Measurements from ENCODE around the gene USP10.

USP10 gene

DNA sequence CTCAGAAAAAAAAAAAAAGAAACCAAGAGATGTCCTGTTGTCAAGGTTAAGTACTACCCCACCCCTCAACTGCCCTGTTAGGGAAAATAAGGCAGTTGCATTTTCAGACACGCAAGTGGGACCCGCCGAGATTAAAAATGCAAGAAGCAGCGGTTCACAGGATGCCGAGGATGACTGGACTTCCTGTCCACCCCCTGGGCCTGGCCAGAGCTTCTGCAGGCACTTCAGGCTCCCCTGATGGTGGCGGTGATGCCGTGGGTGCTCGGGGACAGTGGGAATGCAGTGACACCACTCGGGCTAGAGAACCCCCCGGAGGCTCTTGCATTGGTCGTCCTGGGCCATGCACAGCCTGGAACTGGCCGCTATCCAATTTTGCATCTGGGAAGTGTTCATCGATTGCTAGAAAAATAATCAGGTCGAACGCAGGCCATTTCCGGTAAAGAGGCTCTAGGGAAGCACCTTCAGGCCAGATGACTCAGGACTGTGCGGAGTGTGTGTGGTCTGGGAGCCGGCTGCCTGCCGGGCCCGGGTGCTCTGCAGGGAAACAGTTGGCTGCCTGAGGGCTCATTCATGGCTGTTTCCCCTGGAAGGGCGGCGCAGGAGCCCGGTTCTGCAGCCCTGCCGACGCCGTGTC lies 106.6 kb downstream of the USP10 start:
- WGBS (ENCODE audit: insufficient coverage) = 64% methylated on average over 25 of the region's 26 CpGs
- H3K27me3 ChIP-seq (replicated peaks in 2 of 5; ENCODE audit: control insufficient read depth in 4 of 5, insufficient read depth in 5 of 5, low read length in 4 of 5) = no peaks in the 10 kb centered on the region
- POLR2A ChIA-PET = no interaction called here
- no peak overlapping the region for H3K27ac ChIP-seq (ENCODE audit: insufficient read depth in 1 of 2, low read depth in 1 of 2, low read length in 2 of 2, poor library complexity in 1 of 2, severe bottlenecking in 2 of 2)
- H3K36me3 ChIP-seq (ENCODE audit: control insufficient read depth in 4 of 4, insufficient read depth in 4 of 4, low read length in 3 of 4) = no peaks in the 10 kb centered on the region
- CTCF ChIA-PET = no interaction called here
- H3K4me1 ChIP-seq (ENCODE audit: control extremely low read depth in 1 of 4, control insufficient read depth in 4 of 4, insufficient read depth in 4 of 4, low read length in 3 of 4) = peaks cover 3 to 19% (median 12%) of the 10 kb centered on the region in 4 experiments
- peak; percentile 25 to 89 (median 83) for DNase-seq
- H3K9me3 ChIP-seq (ENCODE audit: control extremely low read depth in 1 of 5, control insufficient read depth in 4 of 5, insufficient read depth in 2 of 5, low read depth in 1 of 5, low read length in 4 of 5) = peaks cover 0 to under 1% (median 0%) of the 10 kb centered on the region in 5 experiments
- H3K4me3 ChIP-seq (ENCODE audit: control insufficient read depth in 1 of 7, extremely low read depth in 1 of 7, insufficient read depth in 4 of 7, low read depth in 2 of 7, low read length in 6 of 7) = no peak overlapping the region

DNA sequence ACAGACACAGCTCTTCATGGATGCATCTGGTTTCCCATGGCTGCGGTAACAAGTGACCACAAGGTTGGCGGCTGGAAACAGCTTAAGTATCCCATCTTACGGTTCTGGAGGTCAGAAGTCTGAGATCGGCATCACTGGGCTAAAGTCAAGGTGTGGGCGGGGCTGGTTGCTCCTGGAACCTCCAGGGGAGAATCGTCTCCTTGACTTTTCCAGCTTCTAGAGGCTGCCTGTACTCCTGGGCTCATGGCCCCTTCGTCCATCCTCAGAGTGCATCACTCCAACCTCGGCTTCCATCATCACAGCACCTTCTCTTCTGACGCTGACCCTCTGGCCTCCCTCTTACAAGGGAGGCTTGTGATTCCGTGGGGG lies 107.1 kb downstream of the USP10 start:
- Histone ChIP-seq H3K4me1 (ENCODE audit: control extremely low read depth in 1 of 4, control insufficient read depth in 4 of 4, insufficient read depth in 4 of 4, low read length in 3 of 4) (peaks cover 3 to 19% (median 14%) of the 10 kb centered on the region in 4 experiments), H3K27me3 (replicated peaks in 2 of 5; ENCODE audit: control insufficient read depth in 4 of 5, insufficient read depth in 5 of 5, low read length in 4 of 5) (no peaks in the 10 kb centered on the region), H3K27ac (ENCODE audit: insufficient read depth in 1 of 2, low read depth in 1 of 2, low read length in 2 of 2, poor library complexity in 1 of 2, severe bottlenecking in 2 of 2) (no peak overlapping the region), H3K36me3 (ENCODE audit: control insufficient read depth in 4 of 4, insufficient read depth in 4 of 4, low read length in 3 of 4) (no peaks in the 10 kb centered on the region), H3K4me3 (ENCODE audit: control insufficient read depth in 1 of 7, extremely low read depth in 1 of 7, insufficient read depth in 4 of 7, low read depth in 2 of 7, low read length in 6 of 7) (no peak overlapping the region), H3K9me3 (ENCODE audit: control extremely low read depth in 1 of 5, control insufficient read depth in 4 of 5, insufficient read depth in 2 of 5, low read depth in 1 of 5, low read length in 4 of 5) (peaks cover 0 to 2% (median 0%) of the 10 kb centered on the region in 5 experiments)
- DNase-seq = no peak
- ChIA-PET POLR2A (no interaction called here), CTCF (no interaction called here)
- WGBS (ENCODE audit: insufficient coverage) = 95% methylated on average over 10 of the region's 10 CpGs

DNA sequence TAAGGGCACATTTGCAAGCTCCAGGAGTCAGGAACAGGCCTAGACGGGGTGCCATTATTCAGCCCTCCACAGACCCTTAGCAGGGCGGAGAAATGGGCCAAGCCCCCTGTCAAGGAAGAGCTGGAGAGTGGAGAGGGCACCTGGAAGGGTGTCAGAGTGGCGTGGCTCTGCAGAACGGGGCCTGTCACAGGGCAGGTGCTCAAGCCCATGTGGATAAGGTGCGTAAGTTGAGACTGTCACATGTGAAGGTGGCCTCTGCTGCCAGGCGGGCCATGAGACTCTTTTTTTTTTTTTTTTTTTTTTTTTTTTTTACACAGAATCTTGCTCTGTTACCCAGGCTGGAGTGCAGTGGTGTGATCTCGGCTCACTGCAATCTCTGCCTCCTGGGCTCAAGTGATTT lies 108.0 kb downstream of the USP10 start:
- no peaks in the 10 kb centered on the region for H3K27me3 ChIP-seq (replicated peaks in 2 of 5; ENCODE audit: control insufficient read depth in 4 of 5, insufficient read depth in 5 of 5, low read length in 4 of 5)
- H3K9me3 ChIP-seq (ENCODE audit: control extremely low read depth in 1 of 5, control insufficient read depth in 4 of 5, insufficient read depth in 2 of 5, low read depth in 1 of 5, low read length in 4 of 5) = peaks cover 0 to 2% (median 0%) of the 10 kb centered on the region in 5 experiments
- DNase-seq = no peak
- ChIA-PET POLR2A (no interaction called here), CTCF (no interaction called here)
- no peak overlapping the region for H3K27ac ChIP-seq (ENCODE audit: insufficient read depth in 1 of 2, low read depth in 1 of 2, low read length in 2 of 2, poor library complexity in 1 of 2, severe bottlenecking in 2 of 2)
- H3K4me3 ChIP-seq (ENCODE audit: control insufficient read depth in 1 of 7, extremely low read depth in 1 of 7, insufficient read depth in 4 of 7, low read depth in 2 of 7, low read length in 6 of 7) = no peak overlapping the region
- WGBS (ENCODE audit: insufficient coverage) = 91% methylated on average over 4 of the region's 7 CpGs
- H3K4me1 ChIP-seq (ENCODE audit: control extremely low read depth in 1 of 4, control insufficient read depth in 4 of 4, insufficient read depth in 4 of 4, low read length in 3 of 4) = peaks cover 3 to 19% (median 14%) of the 10 kb centered on the region in 4 experiments
- H3K36me3 ChIP-seq (ENCODE audit: control insufficient read depth in 4 of 4, insufficient read depth in 4 of 4, low read length in 3 of 4) = no peaks in the 10 kb centered on the region

GRCh38 chr16:84808826-84809225 lies 109.0 kb downstream of the USP10 start:
- Histone ChIP-seq H3K27ac (ENCODE audit: insufficient read depth in 1 of 2, low read depth in 1 of 2, low read length in 2 of 2, poor library complexity in 1 of 2, severe bottlenecking in 2 of 2) (no peak overlapping the region), H3K36me3 (ENCODE audit: control insufficient read depth in 4 of 4, insufficient read depth in 4 of 4, low read length in 3 of 4) (no peaks in the 10 kb centered on the region), H3K9me3 (ENCODE audit: control extremely low read depth in 1 of 5, control insufficient read depth in 4 of 5, insufficient read depth in 2 of 5, low read depth in 1 of 5, low read length in 4 of 5) (peaks cover 0 to 2% (median 0%) of the 10 kb centered on the region in 5 experiments), H3K4me3 (ENCODE audit: control insufficient read depth in 1 of 7, extremely low read depth in 1 of 7, insufficient read depth in 4 of 7, low read depth in 2 of 7, low read length in 6 of 7) (no peak overlapping the region), H3K27me3 (replicated peaks in 2 of 5; ENCODE audit: control insufficient read depth in 4 of 5, insufficient read depth in 5 of 5, low read length in 4 of 5) (peaks cover 0 to 9% (median 3%) of the 10 kb centered on the region in 5 experiments), H3K4me1 (ENCODE audit: control extremely low read depth in 1 of 4, control insufficient read depth in 4 of 4, insufficient read depth in 4 of 4, low read length in 3 of 4) (peaks cover 3 to 19% (median 14%) of the 10 kb centered on the region in 4 experiments)
- no peak for DNase-seq
- CTCF ChIA-PET = no interaction called here
- WGBS (ENCODE audit: insufficient coverage) = 92% methylated on average over 8 of the region's 8 CpGs
- POLR2A ChIA-PET = interaction anchor here (0.6 kb wide), 1 partner anchor 10 kb away, joined by 3 read pairs; no protein-coding TSS in a partner anchor

DNA sequence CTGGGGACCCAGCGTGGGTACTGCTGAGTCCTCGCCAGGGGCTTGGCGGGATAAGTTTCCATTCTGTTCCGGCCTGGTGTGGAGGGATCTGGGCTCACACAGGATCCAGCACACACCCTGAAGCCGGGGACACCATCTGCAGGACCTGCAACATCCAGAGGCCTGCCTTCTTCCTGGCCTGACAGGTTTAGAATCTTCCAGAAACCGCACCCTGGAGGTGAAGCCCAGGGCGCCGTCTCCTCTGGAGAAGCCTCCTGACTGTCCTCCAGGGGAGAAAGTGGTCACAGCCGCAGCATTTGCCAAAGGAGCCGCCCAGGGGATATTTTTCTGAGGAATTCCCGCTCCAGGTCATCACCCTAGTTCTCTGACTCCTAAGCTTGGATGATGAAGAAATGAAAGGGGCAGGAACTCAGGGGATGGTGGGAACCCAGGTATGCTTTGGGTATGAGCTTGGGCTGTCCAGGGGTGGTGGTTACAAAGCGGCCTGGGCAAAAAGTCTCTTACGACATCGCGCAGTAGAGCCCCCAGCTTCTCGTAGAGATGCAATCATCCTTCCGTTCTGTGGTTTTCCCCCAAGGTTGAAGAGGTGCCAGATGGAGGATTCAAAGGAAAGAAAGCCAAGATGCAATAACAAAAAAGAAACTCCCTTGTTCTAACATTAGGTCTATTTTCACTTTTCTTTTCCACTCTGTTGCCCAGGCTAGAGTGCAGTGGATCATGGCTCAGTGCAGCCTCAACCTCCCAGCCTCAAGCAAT lies 110.9 kb downstream of the USP10 start:
- H3K27me3 ChIP-seq (replicated peaks in 2 of 5; ENCODE audit: control insufficient read depth in 4 of 5, insufficient read depth in 5 of 5, low read length in 4 of 5) = peaks cover 0 to 15% (median 8%) of the 10 kb centered on the region in 5 experiments
- H3K9me3 ChIP-seq (ENCODE audit: control extremely low read depth in 1 of 5, control insufficient read depth in 4 of 5, insufficient read depth in 2 of 5, low read depth in 1 of 5, low read length in 4 of 5) = peaks cover 0 to 2% (median 0%) of the 10 kb centered on the region in 5 experiments
- no peaks in the 10 kb centered on the region for H3K36me3 ChIP-seq (ENCODE audit: control insufficient read depth in 4 of 4, insufficient read depth in 4 of 4, low read length in 3 of 4)
- ChIA-PET CTCF (interaction anchor here (0.8 to 1.8 kb wide), 2 partner anchors 15 to 162 kb away, joined by 3 to 6 read pairs; no protein-coding TSS in a partner anchor), POLR2A (no interaction called here)
- H3K27ac ChIP-seq (ENCODE audit: insufficient read depth in 1 of 2, low read depth in 1 of 2, low read length in 2 of 2, poor library complexity in 1 of 2, severe bottlenecking in 2 of 2) = no peak overlapping the region
- peak; percentile 77 to 95 (median 94) for DNase-seq
- 68% methylated on average over 17 of the region's 17 CpGs for WGBS (ENCODE audit: insufficient coverage)
- peak overlapping the region in 1 of 7 experiments; percentile 34 for H3K4me3 ChIP-seq (ENCODE audit: control insufficient read depth in 1 of 7, extremely low read depth in 1 of 7, insufficient read depth in 4 of 7, low read depth in 2 of 7, low read length in 6 of 7)
- H3K4me1 ChIP-seq (ENCODE audit: control extremely low read depth in 1 of 4, control insufficient read depth in 4 of 4, insufficient read depth in 4 of 4, low read length in 3 of 4) = peaks cover 3 to 19% (median 13%) of the 10 kb centered on the region in 4 experiments

GRCh38 chr16:84811529-84811928 lies 111.7 kb downstream of the USP10 start:
- Histone ChIP-seq H3K27ac (ENCODE audit: insufficient read depth in 1 of 2, low read depth in 1 of 2, low read length in 2 of 2, poor library complexity in 1 of 2, severe bottlenecking in 2 of 2) (no peak overlapping the region), H3K9me3 (ENCODE audit: control extremely low read depth in 1 of 5, control insufficient read depth in 4 of 5, insufficient read depth in 2 of 5, low read depth in 1 of 5, low read length in 4 of 5) (peaks cover 0 to 2% (median 0%) of the 10 kb centered on the region in 5 experiments), H3K4me3 (ENCODE audit: control insufficient read depth in 1 of 7, extremely low read depth in 1 of 7, insufficient read depth in 4 of 7, low read depth in 2 of 7, low read length in 6 of 7) (no peak overlapping the region), H3K27me3 (replicated peaks in 2 of 5; ENCODE audit: control insufficient read depth in 4 of 5, insufficient read depth in 5 of 5, low read length in 4 of 5) (peaks cover 0 to 15% (median 8%) of the 10 kb centered on the region in 5 experiments), H3K4me1 (ENCODE audit: control extremely low read depth in 1 of 4, control insufficient read depth in 4 of 4, insufficient read depth in 4 of 4, low read length in 3 of 4) (peaks cover 3 to 16% (median 10%) of the 10 kb centered on the region in 4 experiments), H3K36me3 (ENCODE audit: control insufficient read depth in 4 of 4, insufficient read depth in 4 of 4, low read length in 3 of 4) (no peaks in the 10 kb centered on the region)
- CTCF ChIA-PET = interaction anchor here (0.8 kb wide), 2 partner anchors 14 to 35 kb away, joined by 3 to 4 read pairs; no protein-coding TSS in a partner anchor
- no peak for DNase-seq
- WGBS (ENCODE audit: insufficient coverage) = 93% methylated on average over 2 of the region's 2 CpGs
- POLR2A ChIA-PET = no interaction called here
